ENCODE data around the gene BIRC5. TPM values are rescaled to one million over a fixed set of nuclear protein-coding genes. Genes with fewer than 3 reads are reported as not detected.
"Not testable (repeated sequence)": the region's sequence is repeated elsewhere in the genome, so short reads cannot be mapped to it uniquely, and the experiment has no call there.

Gene BIRC5
- total RNA-seq, 1 donor from 2014 or later, result 0.38 TPM

GRCh38 chr17:78252111-78252634 lies 38.1 kb downstream of the BIRC5 start:
- no peak for DNase-seq (ENCODE audit: low spot score)
- intact Hi-C loops (cut with DNase I), result no loop called here

GRCh38 chr17:78252701-78253635 lies 38.9 kb downstream of the BIRC5 start:
- no peak for DNase-seq (ENCODE audit: low spot score)
- intact Hi-C loops (cut with DNase I), result no loop called here

GRCh38 chr17:78253636-78253945 lies 39.5 kb downstream of the BIRC5 start:
- DNase-seq (ENCODE audit: low spot score); intact Hi-C loops (cut with DNase I): not testable (repeated sequence)

- DNase-seq (ENCODE audit: low spot score), result peak; percentile 95
- intact Hi-C loops (cut with DNase I), result loop anchor here (1.0 kb wide), 1 partner anchor 40 kb away; the partner anchor contains the start of gene BIRC5
Observed at GRCh38 chr17:78253946-78254672, 40.1 kb downstream of the BIRC5 start.

- DNase-seq (ENCODE audit: low spot score), result no peak
Observed at GRCh38 chr17:78255029-78255656, 41.1 kb downstream of the BIRC5 start.

GRCh38 chr17:78255953-78256706 lies 42.1 kb downstream of the BIRC5 start:
- no peak for DNase-seq (ENCODE audit: low spot score)
- intact Hi-C loops (cut with DNase I), result loop anchor here (5.0 kb wide), 1 partner anchor 101 kb away; no protein-coding TSS in a partner anchor

More at GRCh38 chr17:78255029-78255656, 41.1 kb downstream of the BIRC5 start:
- intact Hi-C loops (cut with DNase I), result loop anchor here (5.0 kb wide), 1 partner anchor 102 kb away; no protein-coding TSS in a partner anchor

- intact Hi-C loops (cut with DNase I), result loop anchor here (5.0 kb wide), 1 partner anchor 100 kb away; no protein-coding TSS in a partner anchor
- no peak for DNase-seq (ENCODE audit: low spot score)
Observed at GRCh38 chr17:78256707-78257591, 42.9 kb downstream of the BIRC5 start.

- intact Hi-C loops (cut with DNase I), result loop anchor here (2.0 to 5.0 kb wide), 2 partner anchors 57 to 99 kb away; no protein-coding TSS in a partner anchor
- peak; percentile 90 for DNase-seq (ENCODE audit: low spot score)
Observed at GRCh38 chr17:78257810-78258322, 43.8 kb downstream of the BIRC5 start.

GRCh38 chr17:78258323-78259191 lies 44.5 kb downstream of the BIRC5 start:
- intact Hi-C loops (cut with DNase I), result loop anchor here (2.0 to 5.0 kb wide), 2 partner anchors 56 to 99 kb away; no protein-coding TSS in a partner anchor
- peak; percentile 92 for DNase-seq (ENCODE audit: low spot score)

GRCh38 chr17:78259192-78259554 lies 45.1 kb downstream of the BIRC5 start:
- DNase-seq (ENCODE audit: low spot score), result no peak
- intact Hi-C loops (cut with DNase I), result loop anchor here (2.0 to 5.0 kb wide), 2 partner anchors 56 to 98 kb away; no protein-coding TSS in a partner anchor

GRCh38 chr17:78263063-78263735 lies 49.1 kb downstream of the BIRC5 start:
- DNase-seq (ENCODE audit: low spot score), result peak; percentile 91
- intact Hi-C loops (cut with DNase I), result no loop called here

- DNase-seq (ENCODE audit: low spot score), result no peak
- intact Hi-C loops (cut with DNase I), result no loop called here
Observed at GRCh38 chr17:78263736-78264340, 49.8 kb downstream of the BIRC5 start.

- DNase-seq (ENCODE audit: low spot score), result no peak
- intact Hi-C loops (cut with DNase I), result no loop called here
Observed at GRCh38 chr17:78264590-78264989, 50.5 kb downstream of the BIRC5 start.

GRCh38 chr17:78265121-78265520 lies 51.1 kb downstream of the BIRC5 start:
- intact Hi-C loops (cut with DNase I), result no loop called here
- DNase-seq (ENCODE audit: low spot score), result no peak

GRCh38 chr17:78266231-78266631 lies 52.2 kb downstream of the BIRC5 start:
- intact Hi-C loops (cut with DNase I), result no loop called here
- DNase-seq (ENCODE audit: low spot score), result no peak

GRCh38 chr17:78266771-78267170 lies 52.7 kb downstream of the BIRC5 start:
- no peak for DNase-seq (ENCODE audit: low spot score)
- intact Hi-C loops (cut with DNase I), result no loop called here

Measured in cardiac septum (tissue), 1 donor.